Activated naive CD4-positive, alpha-beta T cell treated with anti-CD3 and anti-CD28 coated beads, Interleukin-2, amount 50 U/mL, for 72 hours (primary cell): ENCODE data around the gene LDB1. TPM values are rescaled to one million over a fixed set of nuclear protein-coding genes. Genes with fewer than 3 reads are reported as not detected.

Experiments
- total RNA-seq, 2 donors: library from RNA; stranded (reverse); gene quantifications; one replicate each; pipeline ENCODE4 v1.2.3, GENCODE V29; 2022

LDB1 gene
- total RNA-seq, 2 donors from 2014 or later: 68.7 to 94.9 TPM

Other genes with a start within 250 kb of the LDB1 start
- gene ARMH3, start 64.2 kb downstream of the LDB1 start, total RNA-seq: 10 to 100 TPM; 20.3 to 24.8 TPM
- 10 to 100 TPM in 1 of 2 donors, 1 to 10 TPM in 1; 6.2 to 20.2 TPM for gene HPS6, start 55.0 kb downstream of the LDB1 start, total RNA-seq
- gene PPRC1, start 12.7 kb upstream of the LDB1 start, total RNA-seq: 10 to 100 TPM; 54.2 to 59.1 TPM
- gene NOLC1, start 32.0 kb upstream of the LDB1 start, total RNA-seq: 100 to 1,000 TPM; 101 to 147 TPM
- under 1 TPM in 1 of 2 donors, not detected in 1; 0.50 TPM for gene ELOVL3, start 105.9 kb upstream of the LDB1 start, total RNA-seq
- not detected for gene PITX3, start 121.1 kb upstream of the LDB1 start, total RNA-seq
- gene GBF1, start 125.2 kb upstream of the LDB1 start, total RNA-seq: 10 to 100 TPM; 32.1 to 44.2 TPM